Right lung (tissue), 5 donors: ENCODE results near the gene ASNS. TPM values are rescaled to one million over a fixed set of nuclear protein-coding genes. Genes with fewer than 3 reads are reported as not detected.
A peak's percentile ranks its signal among the peaks of the same experiment; 100 is the strongest.

Experiments used
- DNase-seq, 2 donors: peaks; one replicate each; pipeline ENCODE4 v3.0.0-alpha.2; 2013
- polyA plus RNA-seq, 5 donors: library from polyadenylated mRNA; unstranded; fragments of 120-200 nt; gene quantifications; one replicate each; pipeline versions ENCODE4 v1.2.1 to v1.2.3, GENCODE V29; 2013; ENCODE audit warnings: inconsistent platforms in 1 of 5, low replicate concordance in 1 of 5; ENCODE audit not compliant: insufficient read length in 5 of 5, insufficient read depth in 1 of 5

The ASNS gene
- polyA plus RNA-seq, 5 donors = 32.0 to 44.5 (median 38.9) TPM

- DNase-seq = no peak
These were observed 26.5 kb downstream of the ASNS start for GRCh38 chr7:97845622-97846203.

- DNase-seq = no peak
These were observed 28.2 kb downstream of the ASNS start for GRCh38 chr7:97844036-97844435.

- DNase-seq = no peak
These were observed 29.3 kb downstream of the ASNS start for GRCh38 chr7:97842772-97843345.

- peak in 1 of 2 donors; percentile 42 for DNase-seq
These were observed 30.2 kb downstream of the ASNS start for GRCh38 chr7:97842006-97842405.

- DNase-seq = peak; percentile 31 to 43
These were observed 36.7 kb downstream of the ASNS start for GRCh38 chr7:97835296-97836138.

GRCh38 chr7:97819161-97819560 lies 53.0 kb downstream of the ASNS start:
- DNase-seq = no peak

GRCh38 chr7:97818066-97818663 lies 54.0 kb downstream of the ASNS start:
- no peak for DNase-seq

Other genes starting within 250 kb of the ASNS start
- gene TAC1, start 140.3 kb downstream of the ASNS start, polyA plus RNA-seq = not detected
- gene OCM2, start 117.8 kb upstream of the ASNS start, polyA plus RNA-seq = not detected
- gene LMTK2, start 234.5 kb upstream of the ASNS start, polyA plus RNA-seq = 10 to 100 TPM; 12.8 to 17.0 (median 13.4) TPM